Hematopoietic multipotent progenitor cell treated with erythropoietin and hydrocortisone succinate and interleukin-3 and kit ligand, for 4 days (in vitro differentiated cells): ENCODE results near the gene LAYN.
A peak's percentile ranks its signal among the peaks of the same experiment; 100 is the strongest.

Experiments
- DNase-seq: peaks from one replicate; pipeline ENCODE4 v3.0.0-alpha.2; 2015

LAYN gene

DNA sequence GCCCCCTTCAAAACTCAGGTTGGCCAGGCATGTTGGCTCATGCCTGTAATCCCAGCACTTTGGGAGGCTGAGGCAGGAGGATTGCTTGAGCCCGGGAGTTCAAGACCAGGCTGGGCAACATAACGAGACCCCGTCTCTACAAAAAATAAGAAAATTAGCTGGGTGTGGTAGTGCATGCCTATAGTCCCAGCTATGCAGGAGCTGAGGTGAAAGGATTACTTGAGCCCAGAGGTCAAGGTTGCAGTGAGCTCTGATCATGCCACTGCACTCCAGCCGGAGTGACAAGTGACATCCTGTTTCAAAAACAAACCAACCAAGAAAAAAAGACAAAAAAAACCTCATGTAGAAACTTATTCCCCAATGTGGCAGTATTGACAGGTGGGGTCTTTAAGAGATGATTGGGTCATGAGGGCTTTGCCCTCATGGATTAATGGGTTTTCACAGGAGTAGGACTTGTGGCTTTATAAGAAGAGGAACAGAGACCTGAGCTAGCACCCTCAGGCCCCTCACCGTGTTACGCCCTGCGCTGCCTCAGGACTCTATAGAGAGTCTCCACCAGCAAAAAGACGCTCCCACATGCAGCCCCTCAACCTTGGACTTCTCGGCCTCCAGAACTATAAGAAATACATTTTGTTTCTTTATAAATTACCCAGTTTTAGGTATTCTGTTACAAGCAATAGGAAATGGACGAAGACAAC lies 22.3 kb downstream of the LAYN start:
- no peak for DNase-seq

DNA sequence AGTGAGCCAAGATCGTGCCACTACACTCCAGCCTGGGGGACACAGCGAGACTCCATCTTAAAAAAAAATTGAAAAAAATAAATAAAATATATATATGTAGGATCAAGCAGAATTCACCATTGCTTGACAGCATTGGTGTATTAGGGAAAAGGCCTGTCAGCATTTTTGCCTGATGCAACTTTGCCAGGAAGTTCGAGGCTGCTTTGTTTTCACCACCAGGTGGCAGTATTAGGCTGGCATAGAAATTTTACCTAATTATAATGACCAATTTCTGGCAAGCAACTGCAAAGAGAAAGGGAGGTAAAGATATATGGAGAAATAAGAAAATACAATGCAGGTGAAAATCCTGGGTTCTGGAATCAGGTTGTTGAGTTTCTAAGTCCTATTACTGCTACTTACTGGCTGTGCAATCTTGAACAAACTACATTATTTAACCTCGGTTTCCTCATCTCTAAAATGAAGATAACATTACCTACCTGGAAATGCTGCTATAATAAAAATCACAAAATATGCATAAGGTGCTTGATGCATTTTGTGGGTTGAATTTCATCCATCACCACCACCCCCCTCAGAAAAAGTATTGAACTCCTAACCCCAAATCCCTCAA lies 24.7 kb downstream of the LAYN start:
- DNase-seq, result peak; percentile 85

DNA sequence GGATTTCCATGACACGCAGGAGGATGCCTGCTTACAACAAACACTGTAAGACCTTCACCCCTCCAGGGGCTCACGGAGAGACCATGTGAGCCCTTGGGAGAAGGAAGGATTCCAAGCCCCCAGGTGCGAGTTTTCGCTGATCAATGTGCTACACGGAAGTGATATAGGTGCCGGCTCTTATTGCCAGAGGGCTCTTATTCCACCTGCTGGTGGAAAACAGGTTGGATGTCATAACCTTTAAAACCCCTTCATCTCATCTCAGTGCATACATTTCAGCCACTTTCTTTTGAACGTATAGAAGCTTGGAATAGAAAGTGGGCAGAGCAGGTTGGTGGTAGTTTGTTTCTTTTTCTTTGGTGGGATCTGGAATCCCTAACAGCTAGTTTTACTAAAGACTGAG lies 25.8 kb downstream of the LAYN start:
- DNase-seq, result no peak

DNA sequence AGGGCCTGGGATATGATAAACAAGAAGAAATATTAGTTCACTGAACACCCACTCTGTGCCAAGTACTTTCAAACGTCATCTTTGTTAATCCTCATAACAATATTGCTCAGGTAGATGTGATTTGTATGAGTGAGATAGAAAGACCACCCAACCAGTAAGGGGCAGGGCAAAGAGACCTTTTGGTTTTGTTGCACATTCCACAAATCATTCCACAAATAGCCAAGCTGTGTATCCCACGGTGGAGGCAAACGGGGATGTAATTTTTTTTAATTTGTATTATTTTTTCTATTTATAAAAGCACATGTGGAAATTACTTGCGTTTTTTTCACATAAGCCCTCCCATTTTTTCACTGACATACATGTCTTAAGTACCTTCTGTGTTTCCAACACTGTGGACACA lies 29.0 kb downstream of the LAYN start:
- no peak for DNase-seq

DNA sequence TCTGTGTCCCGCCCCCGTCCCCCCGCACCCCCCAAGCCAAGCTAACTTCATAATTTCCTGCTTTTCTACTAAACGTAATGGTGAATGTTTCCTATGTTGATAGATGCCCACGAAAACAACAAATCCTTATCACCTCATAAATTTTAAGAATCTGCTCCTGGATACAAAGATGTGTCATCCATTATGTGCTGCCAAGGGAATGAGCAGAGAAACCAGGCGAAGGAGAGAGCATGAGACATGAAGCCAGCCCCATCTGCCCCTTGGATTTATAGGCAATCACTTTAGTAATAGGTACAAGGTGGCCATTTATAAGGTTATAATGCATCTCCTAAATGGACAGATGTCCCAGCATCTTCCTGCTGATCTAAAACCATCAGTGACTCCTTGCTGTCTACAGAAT lies 30.3 kb downstream of the LAYN start:
- DNase-seq, result no peak

DNA sequence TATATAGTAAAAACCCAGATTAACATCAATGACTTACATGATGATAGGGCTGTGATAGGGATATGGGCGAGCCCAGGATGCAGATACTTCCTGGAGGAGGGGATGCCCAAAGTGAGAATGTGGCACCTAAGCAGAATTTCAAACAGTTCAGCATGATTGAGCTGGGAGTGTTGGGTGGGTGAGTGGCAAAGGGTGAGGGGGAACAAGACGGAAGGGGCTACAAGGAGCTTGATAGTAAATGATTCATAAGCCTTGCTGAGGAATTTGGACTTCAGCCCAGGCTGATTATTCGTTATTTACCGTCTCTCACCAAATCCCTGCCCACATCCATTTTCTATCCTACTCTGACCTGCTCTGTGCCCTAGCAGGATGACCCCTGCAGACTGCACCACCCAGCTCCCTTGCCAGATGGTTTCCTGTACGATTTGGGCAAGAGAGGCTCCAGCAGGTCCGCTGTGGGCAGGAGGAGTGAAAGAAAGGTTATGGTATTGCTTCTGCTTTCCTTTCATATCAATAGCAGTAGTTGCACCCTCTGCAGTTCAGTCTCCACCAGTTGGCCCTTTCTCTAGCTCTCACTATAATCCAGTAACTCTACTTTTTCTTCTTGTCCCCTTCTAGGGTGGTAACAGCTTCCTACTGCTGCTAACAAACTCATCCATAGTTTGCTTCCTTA lies 31.4 kb downstream of the LAYN start:
- DNase-seq, result peak; percentile 24

DNA sequence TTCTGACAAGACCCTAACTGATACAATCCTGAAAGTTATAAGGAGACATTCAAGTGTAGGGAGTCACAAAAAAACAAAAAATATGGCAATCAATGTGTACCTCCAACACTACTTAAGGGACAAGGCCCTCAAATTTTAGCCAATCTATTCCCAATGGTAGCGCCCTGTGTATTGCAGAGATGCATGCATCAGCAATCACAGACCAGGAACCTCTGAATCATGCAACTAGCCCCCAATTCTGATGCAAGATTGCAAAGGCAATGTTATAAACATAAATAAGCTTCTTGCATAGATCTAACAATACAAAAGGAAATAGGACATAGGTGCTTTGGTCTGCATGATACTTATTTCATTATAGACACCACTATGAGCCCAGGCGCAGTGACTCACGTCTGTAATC lies 32.1 kb downstream of the LAYN start:
- DNase-seq, result no peak

DNA sequence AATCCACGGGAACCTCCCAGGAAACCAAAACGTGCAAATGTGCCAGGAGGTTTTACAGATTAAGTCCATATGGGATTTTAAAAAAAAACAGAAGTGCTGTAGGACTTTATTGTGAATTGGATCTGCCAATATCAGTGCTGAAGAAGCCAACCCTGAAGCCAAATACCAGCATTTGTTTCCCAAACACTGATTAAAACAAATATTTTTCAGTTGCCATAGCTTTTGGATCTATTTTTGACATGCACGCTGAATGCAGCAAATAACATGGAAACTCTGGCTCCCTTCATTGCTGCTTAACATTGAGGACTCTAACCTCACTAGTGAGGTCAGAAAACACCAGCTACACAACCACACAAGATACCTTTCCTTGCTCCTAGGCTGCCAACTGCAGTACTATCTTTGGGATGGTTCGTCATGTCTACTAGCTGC lies 33.3 kb downstream of the LAYN start:
- DNase-seq, result peak; percentile 55

DNA sequence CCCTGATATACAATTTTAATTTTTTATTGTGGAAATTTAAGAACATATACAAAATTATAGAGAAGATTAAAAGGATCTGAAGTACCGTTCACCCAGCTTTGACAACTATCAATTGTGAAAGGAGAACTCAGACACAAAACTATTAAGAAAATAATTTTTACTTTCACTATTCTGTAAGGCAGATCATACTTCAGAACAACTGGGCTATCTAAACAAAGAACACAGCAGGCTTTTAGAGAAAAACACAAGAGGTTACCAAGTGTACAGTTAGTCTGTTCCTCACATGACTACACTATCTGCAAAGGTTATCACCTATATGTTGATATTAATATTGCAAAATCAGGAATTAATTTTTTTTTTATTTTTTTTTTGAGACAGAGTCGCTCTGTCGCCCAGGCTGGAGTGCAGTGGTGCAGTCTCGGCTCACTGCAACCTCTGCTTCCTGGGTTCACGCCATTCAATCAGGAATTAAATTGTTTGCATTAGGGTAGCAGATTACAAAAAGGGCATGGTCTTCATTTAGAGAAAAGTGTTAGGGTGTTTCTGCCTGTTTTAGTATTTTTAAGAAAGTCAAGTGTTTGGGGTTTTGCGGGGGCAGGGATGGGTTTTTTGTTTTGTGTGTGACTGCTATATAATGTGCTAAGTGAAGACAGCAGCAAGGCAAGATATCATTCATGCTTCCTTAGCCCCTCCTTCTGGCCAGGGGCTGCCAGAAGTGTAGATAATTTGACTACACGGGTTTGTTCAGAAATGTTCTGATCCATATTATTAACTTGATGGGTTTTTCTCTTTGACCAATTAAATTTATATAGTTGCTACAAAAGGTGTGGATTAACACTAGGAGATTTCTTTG lies 34.1 kb downstream of the LAYN start:
- peak; percentile 60 for DNase-seq

DNA sequence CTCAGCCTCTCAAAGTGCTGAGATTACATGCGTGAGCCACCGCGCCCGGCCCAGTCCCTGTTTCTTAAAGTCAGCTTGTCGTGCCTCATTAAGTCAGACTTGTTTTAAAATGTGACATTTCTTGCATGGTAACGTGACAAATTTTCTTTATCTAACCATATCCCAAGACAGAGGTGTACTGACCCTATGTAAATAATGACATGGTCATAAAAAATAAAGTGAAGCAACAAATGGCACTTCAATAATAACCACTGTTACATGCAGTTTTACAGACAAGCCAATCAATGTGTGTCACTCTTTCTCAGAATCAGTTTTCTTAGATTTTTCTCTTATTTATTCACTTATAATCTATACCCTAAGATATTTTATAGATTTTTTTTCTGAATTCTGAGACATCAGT lies 35.2 kb downstream of the LAYN start:
- DNase-seq, result no peak

DNA sequence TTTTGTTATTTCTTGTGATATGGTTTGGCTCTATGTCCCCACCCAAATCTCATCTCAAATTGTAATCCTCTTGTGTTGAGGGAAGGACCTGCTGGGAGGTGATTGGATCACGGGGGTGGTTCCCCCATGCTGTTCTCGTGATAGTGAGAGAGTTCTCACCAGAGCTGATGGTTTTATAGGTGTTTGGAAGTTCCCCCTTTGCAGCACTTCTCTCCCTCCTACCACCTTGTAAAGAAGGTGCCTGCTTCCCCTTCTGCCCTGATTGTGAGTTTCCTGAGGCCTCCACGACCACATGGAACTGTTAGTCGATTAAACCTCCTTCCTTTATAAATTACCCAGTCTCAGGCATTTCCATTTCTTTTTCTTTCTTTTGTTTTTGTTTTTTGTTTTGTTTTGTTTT lies 37.3 kb downstream of the LAYN start:
- DNase-seq, result no peak

DNA sequence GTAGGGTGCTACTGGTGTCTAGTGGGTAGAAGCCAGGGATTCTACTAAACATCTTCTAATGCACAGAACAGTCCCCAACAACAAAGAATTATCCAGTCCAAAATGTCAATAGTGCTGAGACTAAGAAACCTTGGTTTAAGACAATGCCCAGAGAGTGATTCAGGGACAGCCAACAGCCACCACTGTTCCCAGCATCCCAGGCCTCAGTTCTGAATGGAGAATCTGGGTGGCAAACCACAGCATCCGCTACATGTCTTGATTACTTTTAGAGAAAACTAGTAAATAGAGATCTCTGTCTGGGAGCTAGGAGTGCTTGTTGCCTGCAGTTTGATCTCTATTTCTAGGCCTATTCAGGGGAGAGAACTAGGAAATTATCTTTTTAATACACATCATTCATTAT lies 40.8 kb downstream of the LAYN start:
- DNase-seq, result no peak

DNA sequence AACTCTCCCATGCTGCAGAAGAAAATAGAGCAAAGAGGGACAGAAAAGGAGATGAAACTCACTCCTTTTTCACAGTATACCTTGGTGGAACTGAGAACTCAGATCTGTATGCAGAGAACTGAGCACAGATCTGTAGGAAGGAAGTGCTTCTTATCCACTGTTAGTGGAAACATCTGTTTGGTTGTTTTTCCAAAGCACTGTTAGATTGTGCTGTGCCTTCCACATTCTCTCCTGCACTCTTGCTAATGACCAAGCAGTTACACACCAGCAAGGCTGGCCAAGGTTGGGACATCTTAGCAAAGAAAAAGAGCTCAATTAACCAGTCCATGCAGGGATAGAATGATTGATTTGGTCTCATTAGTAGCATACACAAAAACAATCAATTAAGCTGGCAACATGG lies 41.6 kb downstream of the LAYN start:
- DNase-seq, result peak; percentile 74

DNA sequence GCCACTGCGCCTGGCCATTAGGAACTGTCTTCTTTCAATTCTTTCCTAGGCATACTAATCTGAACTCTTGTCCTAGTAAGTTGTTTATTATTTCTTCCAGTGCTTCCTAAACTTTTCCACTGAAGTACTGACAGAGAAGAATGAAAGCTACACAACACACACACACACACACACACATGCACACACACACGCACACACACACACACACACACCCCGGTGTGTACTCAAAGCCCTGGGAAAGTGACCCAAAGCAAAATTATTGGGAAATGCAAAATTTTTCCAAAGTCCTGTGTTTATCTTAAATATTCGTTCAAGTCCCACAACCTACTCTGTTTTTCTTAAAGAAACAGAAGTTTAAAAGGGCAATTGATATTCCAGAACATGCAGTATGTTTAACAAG lies 42.4 kb downstream of the LAYN start:
- DNase-seq, result no peak

DNA sequence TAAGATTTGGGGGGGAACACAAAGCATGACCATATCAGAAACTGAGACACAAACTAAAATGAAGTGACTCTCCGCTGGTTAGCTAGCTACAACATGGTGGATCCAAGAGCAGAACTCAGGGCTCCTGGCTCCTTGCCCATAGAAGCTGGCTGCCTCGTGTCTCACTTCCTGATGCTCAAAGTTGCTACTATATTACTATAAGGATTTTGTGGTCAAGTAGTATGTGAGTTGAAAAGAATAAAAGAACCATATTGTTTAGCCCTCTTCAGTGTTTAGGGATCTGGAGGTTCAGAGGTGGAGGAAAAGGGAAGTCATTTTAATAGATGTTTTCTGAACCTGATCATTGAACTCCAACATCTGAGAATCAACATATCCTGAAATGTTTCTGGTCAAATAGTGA lies 44.9 kb downstream of the LAYN start:
- peak; percentile 58 for DNase-seq

DNA sequence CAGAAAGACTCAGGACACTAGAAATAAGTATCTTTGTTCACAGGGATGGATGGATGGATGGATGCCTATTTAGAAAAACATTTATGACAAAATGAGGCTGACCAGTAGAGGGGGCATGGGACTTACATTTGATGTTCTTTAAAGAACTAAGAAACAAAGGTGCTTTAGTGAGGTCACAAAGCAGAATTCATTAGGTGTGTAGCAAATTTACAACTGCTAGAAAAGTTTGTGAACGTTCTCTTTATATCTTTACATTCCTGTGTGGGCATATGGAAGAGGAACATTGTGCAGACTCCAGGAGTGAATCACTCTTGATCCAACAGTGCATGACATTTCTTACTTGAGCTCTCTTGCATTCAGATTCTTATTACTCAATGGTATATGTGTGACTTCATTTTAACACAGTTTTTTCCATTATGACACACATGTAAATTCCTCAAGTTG lies 45.9 kb downstream of the LAYN start:
- peak; percentile 78 for DNase-seq

DNA sequence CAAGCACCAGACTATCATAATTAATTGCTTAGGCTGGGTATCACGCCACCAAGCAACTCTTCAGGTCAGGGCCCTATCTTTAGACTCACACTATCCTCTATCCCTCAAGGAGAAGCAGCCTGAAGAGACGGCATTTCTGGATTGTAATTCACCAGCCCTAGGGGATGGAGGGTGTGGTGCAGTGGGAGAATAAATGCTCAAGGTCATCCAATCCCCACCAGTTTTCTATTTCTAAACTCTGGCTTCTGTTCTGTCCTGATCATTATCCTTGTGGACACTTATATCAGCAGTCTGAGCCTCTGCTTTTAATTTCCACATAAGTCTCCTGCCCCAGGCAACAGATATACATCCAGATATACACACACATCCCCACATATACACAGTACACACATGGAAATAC lies 48.6 kb downstream of the LAYN start:
- no peak for DNase-seq

DNA sequence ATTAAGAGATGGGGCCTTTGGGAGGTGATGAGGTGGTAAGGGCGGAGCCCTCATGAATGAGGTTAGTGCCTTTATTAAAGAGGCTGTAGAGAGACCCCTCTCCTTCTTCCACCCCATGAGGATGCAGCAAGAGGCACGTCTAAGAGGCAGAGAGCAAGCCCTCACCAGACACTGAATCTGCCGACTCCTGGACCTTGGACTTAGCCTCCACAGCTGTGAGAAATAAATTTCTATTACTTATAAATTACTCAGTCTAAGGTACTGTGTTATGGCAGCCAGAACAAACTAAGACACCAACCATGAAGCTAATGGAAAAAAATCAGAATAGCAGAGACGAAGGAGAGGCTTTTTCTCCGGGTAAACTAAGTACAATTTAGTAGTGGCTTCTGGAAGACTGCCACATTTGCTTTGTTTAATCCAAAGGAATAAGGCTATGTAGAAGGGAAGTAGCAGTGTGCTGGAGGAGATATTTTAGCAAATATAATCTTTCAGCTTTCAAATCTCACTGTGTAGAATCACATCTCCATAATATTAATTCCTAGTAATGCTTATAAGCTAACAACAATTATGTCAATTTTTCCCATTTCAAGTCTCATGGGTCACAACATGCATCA lies 49.5 kb downstream of the LAYN start:
- no peak for DNase-seq

DNA sequence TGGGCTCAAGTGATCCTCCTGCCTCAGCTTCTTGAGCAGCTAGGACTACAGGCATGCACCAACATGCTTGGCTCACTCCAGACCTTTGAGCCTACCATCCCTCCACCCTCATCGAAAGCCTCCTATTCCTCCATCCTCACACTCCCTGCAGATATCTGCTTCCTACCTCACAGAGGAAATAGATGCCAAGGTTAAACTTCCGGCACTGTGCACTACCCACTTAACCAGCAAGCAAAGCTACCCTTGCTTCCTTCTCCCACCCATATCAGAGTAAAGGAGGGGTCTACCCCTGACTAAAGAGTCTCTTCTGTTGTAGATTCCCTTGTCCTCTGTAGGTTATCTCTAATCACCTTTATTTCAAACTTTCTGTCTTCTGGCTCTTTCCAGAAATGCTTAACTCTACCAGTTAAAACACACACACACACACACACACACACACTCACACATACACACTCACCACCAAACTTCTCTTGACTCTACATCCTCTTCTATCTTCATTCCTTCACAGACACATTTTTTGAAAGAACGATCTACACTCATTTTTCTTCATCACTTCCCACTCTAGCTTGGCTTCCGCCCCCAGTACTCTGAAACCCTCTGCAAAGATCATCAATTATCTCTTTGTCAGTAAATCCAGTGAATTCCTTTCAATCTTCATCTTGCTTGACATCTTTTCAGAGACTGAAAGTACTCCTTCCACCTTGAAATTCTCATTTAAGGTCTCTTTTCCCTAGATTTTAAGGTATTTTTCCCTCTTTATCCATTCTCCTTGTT lies 50.9 kb downstream of the LAYN start:
- no peak for DNase-seq

DNA sequence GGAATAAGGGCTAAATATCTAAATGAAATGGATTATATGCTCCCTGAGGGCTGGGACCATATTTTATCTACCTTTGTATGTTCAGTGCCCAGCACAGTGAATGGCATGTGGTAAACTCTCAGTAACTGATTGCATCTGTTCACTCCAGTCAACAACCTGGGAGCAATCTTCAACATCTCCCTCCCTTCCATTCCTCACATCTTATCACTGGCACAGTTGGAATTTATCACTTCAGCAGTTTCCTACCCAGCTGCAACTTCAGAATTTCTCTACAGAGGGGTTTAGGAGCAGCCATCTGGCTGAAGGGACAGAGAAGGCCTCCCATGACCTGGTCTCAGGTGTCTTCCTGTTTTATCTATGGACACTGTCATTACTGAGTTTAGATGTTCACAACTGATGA lies 52.0 kb downstream of the LAYN start:
- DNase-seq, result no peak

DNA sequence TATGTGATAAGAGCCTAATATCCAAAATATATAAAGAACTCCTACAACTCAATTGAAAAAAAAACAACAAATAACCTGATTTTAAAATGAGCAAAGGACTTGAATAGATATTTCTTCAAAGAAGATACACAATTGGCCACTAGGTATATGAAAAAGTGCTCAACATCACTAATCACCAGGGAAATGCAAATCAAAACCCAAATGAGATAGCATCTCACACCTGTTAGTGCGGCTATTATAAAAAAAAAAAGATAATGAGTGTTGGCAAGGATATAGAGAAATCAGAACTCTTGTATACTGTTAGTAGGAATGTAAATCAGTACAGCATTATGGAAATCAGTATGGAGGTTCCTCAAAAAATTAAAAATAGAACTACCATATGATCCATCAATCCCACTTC lies 55.8 kb downstream of the LAYN start:
- no peak for DNase-seq

DNA sequence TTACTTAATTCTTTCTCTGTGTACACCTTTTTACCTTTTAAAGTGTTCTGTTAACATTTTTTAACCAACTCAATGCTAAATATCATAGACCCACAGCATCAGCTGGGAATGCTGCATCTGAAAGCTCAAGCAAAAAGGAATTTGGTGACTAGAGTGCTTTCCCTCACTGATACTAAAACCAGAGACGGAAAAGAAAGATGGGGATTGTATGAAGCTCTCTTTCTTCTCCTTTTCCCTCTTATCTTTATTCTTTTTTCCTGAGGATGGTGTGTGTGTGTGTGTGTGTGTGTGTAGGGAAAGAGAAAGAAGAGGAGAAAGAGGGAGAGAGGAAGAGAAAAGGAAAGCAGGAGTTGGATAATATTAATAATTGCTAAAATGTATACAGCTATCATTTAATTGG lies 57.6 kb downstream of the LAYN start:
- no peak for DNase-seq
